ENCODE data around the gene PARP15. TPM values are rescaled to one million over a fixed set of nuclear protein-coding genes. Genes with fewer than 3 reads are reported as not detected.

Gene PARP15
- total and polyA plus RNA-seq, 2 of the 4 experiments (the other 2 are of a cell fraction): 0.10 TPM; not detected in 1

GRCh38 chr3:122635789-122636188 lies 58.3 kb downstream of the PARP15 start:
- Histone ChIP-seq H3K23ac (ENCODE audit: low read depth, low read length) (no peak overlapping the region), H2BK5ac (ENCODE audit: low read depth, low read length, poor library complexity, severe bottlenecking) (no peak overlapping the region), H3K4me2 (ENCODE audit: low read depth, low read length) (no peak overlapping the region), H3K4ac (ENCODE audit: low read depth, low read length) (no peak overlapping the region), H3K56ac (ENCODE audit: extremely low read depth, insufficient read depth, low read length) (no peak overlapping the region), H2AK5ac (ENCODE audit: low read depth, low read length) (no peak overlapping the region), H3K18ac (ENCODE audit: low read depth, low read length) (no peak overlapping the region), H3K14ac (replicated peaks; ENCODE audit: low read depth, low read length) (no peak overlapping the region), H4K5ac (ENCODE audit: low read depth, low read length) (no peak overlapping the region), H2BK120ac (ENCODE audit: low read depth, low read length) (no peak overlapping the region), H2AFZ (replicated peaks; ENCODE audit: low read length, poor library complexity) (no peak overlapping the region), H2BK20ac (ENCODE audit: low read depth, low read length) (no peak overlapping the region), H4K8ac (ENCODE audit: low read depth in 2 of 2, low read length in 2 of 2) (no peak overlapping the region), H3K27ac (ENCODE audit: insufficient read depth, low read length) (no peak overlapping the region), H3K9me3 (ENCODE audit: control insufficient read depth, insufficient read depth, low read length) (no peaks in the 10 kb centered on the region), H4K91ac (ENCODE audit: insufficient read depth, low read depth, low read length) (no peak overlapping the region), H3K9me1 (ENCODE audit: insufficient read depth, low read length) (no peaks in the 10 kb centered on the region), H3K4me3 (ENCODE audit: insufficient read depth, low read depth, low read length) (no peak overlapping the region), H3K79me1 (ENCODE audit: low read depth in 1 of 2, low read length in 2 of 2) (no peaks in the 10 kb centered on the region), H2BK15ac (ENCODE audit: low read depth, low read length) (no peak overlapping the region), H3K4me1 (ENCODE audit: control insufficient read depth, insufficient read depth, low read length) (no peaks in the 10 kb centered on the region; the same call in 1 of the 2 replicates), H2AK9ac (replicated peaks; ENCODE audit: low read depth, low read length, poor library complexity) (no peak overlapping the region), H3K27me3 (ENCODE audit: control insufficient read depth, insufficient read depth, low read length) (peaks cover 39% of the 10 kb centered on the region), H3K36me3 (ENCODE audit: control insufficient read depth, insufficient read depth, low read length) (no peaks in the 10 kb centered on the region), H4K20me1 (ENCODE audit: insufficient read depth, low read length) (no peaks in the 10 kb centered on the region), H3K9ac (ENCODE audit: low read depth, low read length) (no peak overlapping the region)
- ATAC-seq (ENCODE audit: low read depth): peak; percentile 21; the same call in 1 of the 2 replicates
- in situ Hi-C loops (cut with MboI; ENCODE audit: low sequenced_read_pairs): no loop called here
- intact Hi-C loops (cut with micrococcal nuclease): no loop called here
- dilution Hi-C loops (cut with HindIII; ENCODE audit: low sequenced_read_pairs, unreplicated experiment): no loop called here
- POLR2A ChIA-PET (ENCODE audit: unreplicated experiment): no interaction called here
- DNase-seq: peak; percentile 41
- 67% methylated on average over 1 of the region's 5 CpGs; no CpG with 5 or more reads in 1 of the 2 experiments for WGBS, 2 experiments (ENCODE audit: extremely low coverage in 2 of 2, insufficient read length in 1 of 2)
- BruUV-seq (replicated peaks): no TSS peak
- TF ChIP-seq RFX5 (IDR thresholded peaks at IDR 0.05; ENCODE audit: low read depth, low read length): no peak
- TF ChIP-seq MAZ (IDR thresholded peaks at IDR 0.05; ENCODE audit: borderline replicate concordance, low read depth, low read length): no peak
- TF ChIP-seq RAD21 (IDR thresholded peaks at IDR 0.05; ENCODE audit: low read length): no peak
- TF ChIP-seq POLR2A (IDR thresholded peaks at IDR 0.05; ENCODE audit: low read depth, low read length): no peak
- TF ChIP-seq NFE2L2 (IDR thresholded peaks at IDR 0.05; ENCODE audit: low read depth, low read length): no peak
- no peak for TF ChIP-seq CHD1 (IDR thresholded peaks at IDR 0.05; ENCODE audit: low read depth, low read length)
- TF ChIP-seq ELK1 (IDR thresholded peaks at IDR 0.05; ENCODE audit: borderline replicate concordance, low read depth, low read length): no peak
- TF ChIP-seq CEBPB (IDR thresholded peaks at IDR 0.05; ENCODE audit: low read depth, low read length): no peak
- TF ChIP-seq MXI1 (IDR thresholded peaks at IDR 0.05; ENCODE audit: borderline replicate concordance, low read depth, low read length): no peak
- no peak for TF ChIP-seq CTCF (conservative IDR thresholded peaks at IDR 0.05; ENCODE audit: low read depth, low read length)
- CTCF ChIA-PET: interaction anchor here (0.5 to 2.0 kb wide), 3 partner anchors 11 to 726 kb away, joined by 3 to 4 read pairs (median 3); no protein-coding TSS in a partner anchor
